ENCODE data around the gene PDCL3. TPM values are rescaled to one million over a fixed set of nuclear protein-coding genes. Genes with fewer than 3 reads are reported as not detected.

The PDCL3 gene
- total RNA-seq, 1 experiment from 2014 or later = 24.2 TPM

DNA sequence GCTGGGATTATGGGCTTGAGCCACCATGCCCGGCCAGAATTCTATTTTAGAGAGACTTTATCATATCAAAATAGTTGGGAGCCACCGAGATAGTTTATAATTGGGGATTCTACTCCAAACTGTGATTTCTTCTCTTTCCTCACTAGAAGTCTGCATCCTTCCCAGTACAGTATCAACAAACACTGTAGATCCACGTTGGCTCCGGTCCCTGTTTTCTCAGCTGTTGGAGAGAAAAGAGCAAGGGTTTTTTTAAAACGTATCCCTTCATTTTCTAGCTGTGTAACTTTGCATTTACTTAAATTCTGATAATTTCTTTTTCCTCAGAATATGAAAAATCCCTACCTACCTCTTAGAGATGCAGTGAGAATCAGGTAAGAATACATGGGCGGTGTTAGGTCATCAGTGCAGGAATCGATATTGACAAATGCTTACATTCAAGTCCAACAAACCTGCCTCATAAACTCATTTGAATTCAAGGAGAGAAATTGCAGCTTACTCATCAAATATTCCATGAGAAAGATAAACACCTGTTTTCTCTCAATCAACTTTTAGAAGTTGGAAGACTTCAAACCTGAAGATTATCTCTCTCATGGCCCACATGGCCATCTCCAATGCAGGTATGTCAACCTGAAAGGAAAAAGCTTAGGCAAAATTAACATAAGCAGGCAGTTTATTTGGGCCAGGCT, 17.7 kb upstream of the PDCL3 start:
- CTCF ChIA-PET = interaction anchor here (0.6 to 1.1 kb wide), 5 partner anchors 12 to 879 kb away, joined by 3 to 5 read pairs (median 3); no protein-coding TSS in a partner anchor

DNA sequence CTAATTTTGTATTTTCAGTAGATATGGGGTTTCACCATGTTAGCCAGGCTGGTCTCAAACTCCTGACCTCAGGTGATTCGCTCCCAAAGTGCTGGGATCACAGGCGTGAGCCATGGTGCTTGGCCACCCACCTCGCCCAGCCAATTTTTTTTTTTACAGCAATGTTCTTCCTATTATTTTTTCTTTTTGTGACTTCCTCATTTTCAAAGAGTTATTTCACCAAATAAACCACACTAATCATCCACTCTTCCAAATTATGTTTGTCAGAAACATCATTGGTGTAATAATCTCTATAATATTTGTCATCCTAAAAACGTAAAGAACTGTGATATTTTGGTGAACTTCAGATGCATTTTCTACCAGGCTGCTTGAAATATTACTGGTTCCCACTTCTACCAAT, 16.3 kb upstream of the PDCL3 start:
- H3K4me1 Mint-ChIP-seq (ENCODE audit: insufficient read depth, unreplicated experiment) = no peaks in the 10 kb centered on the region
- no TSS peak for BruUV-seq (replicated peaks)
- no peaks in the 10 kb centered on the region for H3K36me3 Mint-ChIP-seq (ENCODE audit: insufficient read depth, unreplicated experiment)
- H3K27ac Mint-ChIP-seq (ENCODE audit: low read depth, unreplicated experiment) = no peak overlapping the region
- CTCF ChIA-PET = interaction anchor here (1.1 kb wide), 1 partner anchor 284 kb away, joined by 3 read pairs; no protein-coding TSS in a partner anchor
- H3K27me3 Mint-ChIP-seq (ENCODE audit: insufficient read depth, unreplicated experiment) = peaks cover 23% of the 10 kb centered on the region
- H3K9me3 Mint-ChIP-seq (ENCODE audit: unreplicated experiment) = no peaks in the 10 kb centered on the region
- intact Hi-C loops (cut with micrococcal nuclease) = no loop called here
- TF ChIP-seq, protein P1, sequence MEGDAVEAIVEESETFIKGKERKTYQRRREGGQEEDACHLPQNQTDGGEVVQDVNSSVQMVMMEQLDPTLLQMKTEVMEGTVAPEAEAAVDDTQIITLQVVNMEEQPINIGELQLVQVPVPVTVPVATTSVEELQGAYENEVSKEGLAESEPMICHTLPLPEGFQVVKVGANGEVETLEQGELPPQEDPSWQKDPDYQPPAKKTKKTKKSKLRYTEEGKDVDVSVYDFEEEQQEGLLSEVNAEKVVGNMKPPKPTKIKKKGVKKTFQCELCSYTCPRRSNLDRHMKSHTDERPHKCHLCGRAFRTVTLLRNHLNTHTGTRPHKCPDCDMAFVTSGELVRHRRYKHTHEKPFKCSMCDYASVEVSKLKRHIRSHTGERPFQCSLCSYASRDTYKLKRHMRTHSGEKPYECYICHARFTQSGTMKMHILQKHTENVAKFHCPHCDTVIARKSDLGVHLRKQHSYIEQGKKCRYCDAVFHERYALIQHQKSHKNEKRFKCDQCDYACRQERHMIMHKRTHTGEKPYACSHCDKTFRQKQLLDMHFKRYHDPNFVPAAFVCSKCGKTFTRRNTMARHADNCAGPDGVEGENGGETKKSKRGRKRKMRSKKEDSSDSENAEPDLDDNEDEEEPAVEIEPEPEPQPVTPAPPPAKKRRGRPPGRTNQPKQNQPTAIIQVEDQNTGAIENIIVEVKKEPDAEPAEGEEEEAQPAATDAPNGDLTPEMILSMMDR (IDR thresholded peaks at IDR 0.05; ENCODE audit: unreplicated experiment) = no peak
- H3K4me3 Mint-ChIP-seq (ENCODE audit: unreplicated experiment) = no peak overlapping the region
- POLR2A ChIA-PET = no interaction called here
- no peak for DNase-seq (ENCODE audit: unreplicated experiment)

More for the DNA sequence above, 17.7 kb upstream of the PDCL3 start:
- Mint-ChIP-seq H3K27me3 (ENCODE audit: insufficient read depth, unreplicated experiment) (peaks cover 23% of the 10 kb centered on the region), H3K4me3 (ENCODE audit: unreplicated experiment) (no peak overlapping the region), H3K9me3 (ENCODE audit: unreplicated experiment) (no peaks in the 10 kb centered on the region), H3K4me1 (ENCODE audit: insufficient read depth, unreplicated experiment) (no peaks in the 10 kb centered on the region), H3K27ac (ENCODE audit: low read depth, unreplicated experiment) (no peak overlapping the region), H3K36me3 (ENCODE audit: insufficient read depth, unreplicated experiment) (no peaks in the 10 kb centered on the region)
- intact Hi-C loops (cut with micrococcal nuclease) = no loop called here
- POLR2A ChIA-PET = interaction anchor here (0.6 kb wide), 1 partner anchor 13 kb away, joined by 3 read pairs; no protein-coding TSS in a partner anchor
- TF ChIP-seq, protein P1 (IDR thresholded peaks at IDR 0.05; ENCODE audit: unreplicated experiment) = no peak
- DNase-seq (ENCODE audit: unreplicated experiment) = no peak
- BruUV-seq (replicated peaks) = no TSS peak

DNA sequence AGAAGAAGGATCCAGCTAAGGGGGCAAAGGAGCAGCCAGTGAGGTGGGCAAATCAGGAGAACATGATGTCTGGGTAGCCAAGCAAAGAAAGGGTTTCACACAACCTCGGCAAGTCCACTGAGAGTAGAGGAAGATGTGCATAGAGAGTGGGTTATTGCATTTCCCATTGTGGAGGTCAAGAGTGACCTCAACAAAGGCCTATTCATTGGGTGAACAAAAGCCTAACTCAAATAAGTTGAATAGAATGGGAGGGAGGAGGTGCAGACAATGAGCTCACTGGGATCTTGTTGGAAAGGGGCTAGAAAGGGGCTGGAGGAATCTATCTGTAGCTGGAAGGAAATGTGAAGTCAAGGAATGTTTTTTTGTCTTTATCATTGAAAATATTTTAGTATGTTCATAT, 14.0 kb upstream of the PDCL3 start:
- ChIA-PET POLR2A (no interaction called here), CTCF (no interaction called here)
- no peaks in the 10 kb centered on the region for H3K9me3 Mint-ChIP-seq (ENCODE audit: unreplicated experiment)
- no peak overlapping the region for H3K27ac Mint-ChIP-seq (ENCODE audit: low read depth, unreplicated experiment)
- H3K4me3 Mint-ChIP-seq (ENCODE audit: unreplicated experiment) = no peak overlapping the region
- H3K27me3 Mint-ChIP-seq (ENCODE audit: insufficient read depth, unreplicated experiment) = peaks cover 23% of the 10 kb centered on the region
- TF ChIP-seq, protein P1 (IDR thresholded peaks at IDR 0.05; ENCODE audit: unreplicated experiment) = no peak
- intact Hi-C loops (cut with micrococcal nuclease) = no loop called here
- no peak for DNase-seq (ENCODE audit: unreplicated experiment)
- no TSS peak for BruUV-seq (replicated peaks)
- no peaks in the 10 kb centered on the region for H3K4me1 Mint-ChIP-seq (ENCODE audit: insufficient read depth, unreplicated experiment)
- H3K36me3 Mint-ChIP-seq (ENCODE audit: insufficient read depth, unreplicated experiment) = no peaks in the 10 kb centered on the region

DNA sequence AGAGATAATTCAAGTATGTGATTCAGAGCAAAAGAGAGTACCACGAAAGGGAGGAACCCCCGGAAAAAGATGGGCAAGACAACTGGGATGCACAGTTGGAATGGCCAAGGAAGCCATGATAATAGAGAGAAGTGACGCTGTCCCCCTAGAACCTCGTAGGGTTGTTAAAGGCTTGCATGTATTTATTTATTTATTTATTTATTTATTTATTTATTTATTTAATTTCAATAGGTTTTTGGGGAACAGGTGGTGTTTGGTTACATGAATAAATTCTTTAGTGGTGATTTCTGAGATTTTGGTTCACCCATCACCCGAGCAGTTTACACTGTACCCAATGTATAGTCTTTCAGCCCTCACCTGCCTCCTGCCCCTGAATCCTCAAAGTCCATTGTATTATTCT, 11.5 kb upstream of the PDCL3 start:
- CTCF ChIA-PET = no interaction called here
- DNase-seq (ENCODE audit: unreplicated experiment) = no peak
- Mint-ChIP-seq H3K36me3 (ENCODE audit: insufficient read depth, unreplicated experiment) (no peaks in the 10 kb centered on the region), H3K27ac (ENCODE audit: low read depth, unreplicated experiment) (no peak overlapping the region), H3K27me3 (ENCODE audit: insufficient read depth, unreplicated experiment) (peaks cover 23% of the 10 kb centered on the region), H3K4me1 (ENCODE audit: insufficient read depth, unreplicated experiment) (no peaks in the 10 kb centered on the region), H3K4me3 (ENCODE audit: unreplicated experiment) (no peak overlapping the region), H3K9me3 (ENCODE audit: unreplicated experiment) (no peaks in the 10 kb centered on the region)
- POLR2A ChIA-PET = no interaction called here
- TF ChIP-seq, protein P1 (IDR thresholded peaks at IDR 0.05; ENCODE audit: unreplicated experiment) = no peak
- intact Hi-C loops (cut with micrococcal nuclease) = no loop called here
- no TSS peak for BruUV-seq (replicated peaks)
